Adipocyte (in vitro differentiated cells): Measurements from ENCODE around the gene TEAD4.

ENCODE experiments used
- DNase-seq: peaks from one replicate; pipeline ENCODE4 v3.0.0-alpha.2; 2015; ENCODE audit warnings: low read depth
- H3K27me3 ChIP-seq: replicated peaks from 2 replicates; pipeline ENCODE4 v1.7.0; 2013; ENCODE audit warnings: mild to moderate bottlenecking, low read length, moderate library complexity; ENCODE audit not compliant: control insufficient read depth, insufficient read depth
- H3K36me3 ChIP-seq: 2 replicates; pipeline ENCODE4 v1.7.0; 2013; ENCODE audit warnings: low read length, mild to moderate bottlenecking, moderate library complexity; ENCODE audit not compliant: control insufficient read depth, insufficient read depth, severe bottlenecking
- H3K4me1 ChIP-seq: 2 replicates; pipeline ENCODE4 v1.7.0; 2013; ENCODE audit warnings: mild to moderate bottlenecking, low read length, moderate library complexity; ENCODE audit not compliant: control insufficient read depth, insufficient read depth
- H3K4me3 ChIP-seq: 2 replicates; pipeline ENCODE4 v1.7.0; 2013; ENCODE audit warnings: mild to moderate bottlenecking, low read length, moderate library complexity
- H3K9ac ChIP-seq: 2 replicates; pipeline ENCODE4 v1.7.0; 2013; ENCODE audit warnings: mild to moderate bottlenecking, low read length, moderate library complexity
- H3K9me3 ChIP-seq: 2 replicates; pipeline ENCODE4 v1.7.0; 2013; ENCODE audit warnings: mild to moderate bottlenecking, low read length, moderate library complexity; ENCODE audit not compliant: control insufficient read depth

The TEAD4 gene

GRCh38 chr12:3043406-3043805 lies 84.2 kb downstream of the TEAD4 start:
- peaks cover 11% of the 10 kb centered on the region for H3K4me1 ChIP-seq
- H3K9ac ChIP-seq = no peak overlapping the region
- H3K4me3 ChIP-seq = no peak overlapping the region
- peaks cover 2% of the 10 kb centered on the region for H3K36me3 ChIP-seq
- no peak for DNase-seq
- no peaks in the 10 kb centered on the region for H3K27me3 ChIP-seq
- no peaks in the 10 kb centered on the region for H3K9me3 ChIP-seq

DNA sequence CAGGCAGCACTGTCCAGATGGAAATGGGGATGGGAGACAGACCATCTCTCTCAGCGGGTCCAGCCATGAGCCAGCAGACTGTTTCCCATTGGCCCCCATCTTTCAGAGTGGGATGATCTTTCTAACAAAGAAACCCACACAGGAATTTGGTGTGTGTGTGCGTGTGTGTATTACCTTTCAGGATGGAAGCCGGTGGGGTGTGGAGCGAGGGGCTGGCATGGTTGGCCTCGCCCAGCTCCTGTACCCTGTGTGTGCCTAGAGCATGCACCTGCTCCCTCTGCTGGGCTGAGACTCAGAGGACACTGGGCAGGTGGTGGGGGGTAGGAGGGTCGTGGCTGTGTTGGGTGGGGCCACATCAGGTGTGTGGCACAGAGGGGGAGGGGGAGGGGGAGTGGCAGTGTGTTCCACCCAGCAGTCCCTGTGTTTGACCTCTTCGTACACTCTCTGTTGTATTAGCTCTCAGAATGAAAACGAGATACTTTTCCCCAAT lies 85.0 kb downstream of the TEAD4 start:
- no peak for DNase-seq
- H3K4me1 ChIP-seq = peaks cover 11% of the 10 kb centered on the region
- H3K9ac ChIP-seq = no peak overlapping the region
- no peaks in the 10 kb centered on the region for H3K36me3 ChIP-seq
- H3K9me3 ChIP-seq = no peaks in the 10 kb centered on the region
- no peak overlapping the region for H3K4me3 ChIP-seq
- no peaks in the 10 kb centered on the region for H3K27me3 ChIP-seq

DNA sequence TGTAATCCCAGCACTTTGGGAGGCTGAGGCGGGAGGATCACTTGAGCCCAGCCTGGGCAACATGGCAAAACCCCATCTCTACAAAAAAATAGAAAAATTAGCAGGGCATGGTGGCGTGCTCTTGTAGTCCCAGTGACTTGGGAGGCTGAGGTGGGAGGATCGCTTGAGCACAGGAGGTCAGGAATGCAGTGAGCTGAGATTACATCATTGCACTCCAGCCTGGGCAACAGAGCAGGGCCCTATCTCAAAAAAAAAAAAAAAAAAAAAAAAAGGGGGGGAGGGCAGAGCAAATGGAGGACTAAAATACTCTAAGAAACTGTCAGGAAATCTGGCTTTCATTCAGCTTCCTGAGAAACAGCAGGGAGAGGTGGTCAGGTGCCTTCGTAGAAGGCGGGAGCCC lies 86.3 kb downstream of the TEAD4 start:
- Histone ChIP-seq H3K4me1 (peaks cover 11% of the 10 kb centered on the region), H3K4me3 (no peak overlapping the region), H3K9me3 (no peaks in the 10 kb centered on the region), H3K36me3 (no peaks in the 10 kb centered on the region), H3K27me3 (peaks cover 7% of the 10 kb centered on the region), H3K9ac (no peak overlapping the region)
- no peak for DNase-seq

DNA sequence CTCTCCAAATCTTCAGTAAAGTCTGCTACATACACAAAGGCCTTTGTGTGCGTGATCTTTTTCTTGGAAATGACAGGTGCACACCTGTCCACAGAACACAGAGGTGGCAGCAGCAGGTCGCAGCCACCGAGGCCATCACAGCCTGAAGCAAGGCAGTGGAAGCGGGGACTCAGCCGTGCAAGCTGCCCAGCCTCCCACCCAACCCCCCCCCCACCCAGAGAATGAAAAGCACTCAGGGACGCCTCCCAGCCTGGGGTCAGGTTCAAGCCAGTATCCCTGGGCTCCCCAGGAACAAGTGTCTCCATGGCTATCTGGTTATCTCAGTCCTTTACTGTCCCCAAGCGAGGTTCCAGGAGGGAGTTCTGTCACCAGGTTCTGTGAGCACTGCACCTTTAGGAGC lies 86.8 kb downstream of the TEAD4 start:
- DNase-seq = no peak

DNA sequence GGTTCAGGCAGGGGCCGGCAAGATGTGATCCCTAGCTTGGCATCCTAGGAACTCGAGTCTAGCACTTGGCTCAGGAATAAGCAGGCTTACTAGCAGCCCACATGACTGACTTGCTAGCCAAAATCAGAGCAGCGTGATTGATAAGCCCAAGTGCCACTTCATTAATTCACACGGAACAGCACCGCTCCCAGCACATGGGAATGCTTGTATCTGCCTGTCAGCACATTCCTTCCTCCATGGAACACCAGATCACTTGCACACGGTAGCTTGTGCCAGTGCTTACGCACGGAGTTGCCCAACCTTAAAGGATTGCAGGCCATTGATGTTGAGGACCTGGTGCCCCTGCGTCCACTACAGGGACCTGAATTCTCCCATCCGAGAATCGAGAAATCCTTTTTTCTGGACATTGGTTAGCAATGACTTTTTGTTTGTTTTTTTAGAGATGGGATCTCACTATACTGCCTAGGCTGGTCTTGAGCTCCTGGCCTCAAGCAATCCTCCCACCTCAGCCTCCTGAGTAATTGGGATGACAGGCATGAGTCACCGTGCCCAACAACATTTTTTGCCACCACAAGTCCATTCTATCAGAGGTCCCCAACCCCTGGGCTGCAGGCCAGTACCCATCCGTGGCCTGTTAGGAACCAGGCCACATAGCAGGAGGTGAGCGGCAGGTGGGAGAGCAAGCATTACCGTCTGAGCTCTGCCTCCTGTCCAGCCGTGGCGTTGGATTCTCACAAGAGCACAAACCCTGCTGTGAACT lies 87.4 kb downstream of the TEAD4 start:
- H3K4me3 ChIP-seq = no peak overlapping the region
- H3K36me3 ChIP-seq = no peaks in the 10 kb centered on the region
- no peak for DNase-seq
- no peak overlapping the region for H3K9ac ChIP-seq
- peaks cover 7% of the 10 kb centered on the region for H3K27me3 ChIP-seq
- peaks cover 11% of the 10 kb centered on the region for H3K4me1 ChIP-seq
- H3K9me3 ChIP-seq = no peaks in the 10 kb centered on the region

More for the DNA sequence above, 86.8 kb downstream of the TEAD4 start:
- H3K4me3 ChIP-seq = no peak overlapping the region
- no peaks in the 10 kb centered on the region for H3K9me3 ChIP-seq
- no peaks in the 10 kb centered on the region for H3K36me3 ChIP-seq
- H3K4me1 ChIP-seq = peaks cover 11% of the 10 kb centered on the region
- H3K27me3 ChIP-seq = peaks cover 7% of the 10 kb centered on the region
- no peak overlapping the region for H3K9ac ChIP-seq

DNA sequence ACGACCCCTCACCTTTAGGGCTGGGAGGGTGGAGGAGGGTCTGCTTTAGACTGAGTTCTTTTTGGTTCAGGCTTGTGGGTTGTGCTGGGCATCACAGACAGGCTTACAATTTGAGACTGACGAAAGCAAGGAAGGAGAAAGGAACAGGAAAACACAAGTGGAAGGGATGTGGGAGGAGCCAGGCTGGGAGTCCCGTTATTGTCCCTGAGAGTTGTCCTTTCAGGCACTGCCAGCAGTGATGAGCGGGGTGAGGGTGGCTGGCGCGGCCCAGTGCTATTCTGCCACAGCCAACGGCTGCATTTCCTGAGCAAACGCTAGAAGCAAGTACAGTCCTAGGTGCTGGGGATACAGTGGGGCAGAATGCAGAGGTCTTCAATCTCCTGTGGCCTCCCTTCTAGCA lies 88.8 kb downstream of the TEAD4 start:
- Histone ChIP-seq H3K9me3 (no peaks in the 10 kb centered on the region), H3K4me3 (no peak overlapping the region), H3K9ac (no peak overlapping the region), H3K27me3 (peaks cover 7% of the 10 kb centered on the region), H3K36me3 (no peaks in the 10 kb centered on the region), H3K4me1 (peaks cover 4% of the 10 kb centered on the region)
- no peak for DNase-seq

GRCh38 chr12:3048540-3048939 lies 89.3 kb downstream of the TEAD4 start:
- H3K27me3 ChIP-seq = peaks cover 7% of the 10 kb centered on the region
- peaks cover 4% of the 10 kb centered on the region for H3K4me1 ChIP-seq
- H3K9me3 ChIP-seq = no peaks in the 10 kb centered on the region
- H3K36me3 ChIP-seq = no peaks in the 10 kb centered on the region
- no peak overlapping the region for H3K9ac ChIP-seq
- DNase-seq = no peak
- H3K4me3 ChIP-seq = no peak overlapping the region

DNA sequence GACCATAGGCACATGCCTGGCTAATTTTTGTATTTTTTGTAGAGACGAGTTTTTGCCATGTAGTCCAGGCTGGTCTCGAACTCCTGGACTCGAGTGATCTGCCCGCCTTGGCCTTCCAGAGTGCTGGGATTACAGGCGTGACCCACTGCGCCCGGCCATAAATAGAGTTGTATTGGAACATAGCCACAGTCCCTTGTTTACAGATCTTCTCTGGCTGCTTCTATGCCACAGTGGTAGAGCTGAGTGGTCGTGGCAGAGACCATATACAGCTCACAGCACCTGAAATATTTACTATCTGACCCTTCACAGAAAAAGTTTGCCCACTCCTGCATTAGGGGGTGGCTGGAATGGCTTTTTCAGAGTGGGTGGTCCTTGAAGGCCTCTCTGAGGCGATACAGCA lies 90.0 kb downstream of the TEAD4 start:
- peaks cover 4% of the 10 kb centered on the region for H3K4me1 ChIP-seq
- no peaks in the 10 kb centered on the region for H3K9me3 ChIP-seq
- H3K4me3 ChIP-seq = no peak overlapping the region
- H3K9ac ChIP-seq = no peak overlapping the region
- peaks cover 7% of the 10 kb centered on the region for H3K27me3 ChIP-seq
- no peaks in the 10 kb centered on the region for H3K36me3 ChIP-seq
- DNase-seq = no peak

- Histone ChIP-seq H3K4me3 (no peak overlapping the region), H3K4me1 (peaks cover 4% of the 10 kb centered on the region), H3K36me3 (no peaks in the 10 kb centered on the region), H3K9ac (no peak overlapping the region), H3K9me3 (no peaks in the 10 kb centered on the region), H3K27me3 (peaks cover 7% of the 10 kb centered on the region)
- no peak for DNase-seq
These were observed 90.5 kb downstream of the TEAD4 start for GRCh38 chr12:3049611-3050249.

DNA sequence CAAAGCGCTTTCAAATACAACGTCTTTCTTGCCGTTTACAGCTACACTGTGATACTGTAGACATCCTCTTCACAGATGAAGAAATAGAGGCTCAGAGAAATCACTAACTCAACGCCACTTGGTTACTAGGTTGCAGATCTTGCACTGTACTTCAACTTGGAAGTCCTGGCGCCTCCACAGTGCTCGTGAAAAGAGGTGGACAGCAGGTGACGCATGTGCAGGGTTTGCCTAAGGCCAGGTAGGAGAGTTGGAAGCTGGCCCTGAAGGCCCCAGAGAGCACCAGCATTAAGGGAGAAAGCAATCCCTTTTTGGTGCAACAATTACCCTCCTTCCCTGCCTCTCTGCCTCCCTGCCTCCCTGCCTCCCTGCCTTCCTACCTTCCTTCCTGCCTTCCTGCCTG lies 95.2 kb downstream of the TEAD4 start:
- Histone ChIP-seq H3K9me3 (no peaks in the 10 kb centered on the region), H3K4me1 (peaks cover 11% of the 10 kb centered on the region), H3K9ac (no peak overlapping the region), H3K4me3 (no peak overlapping the region), H3K36me3 (no peaks in the 10 kb centered on the region), H3K27me3 (peaks cover 7% of the 10 kb centered on the region)
- no peak for DNase-seq

DNA sequence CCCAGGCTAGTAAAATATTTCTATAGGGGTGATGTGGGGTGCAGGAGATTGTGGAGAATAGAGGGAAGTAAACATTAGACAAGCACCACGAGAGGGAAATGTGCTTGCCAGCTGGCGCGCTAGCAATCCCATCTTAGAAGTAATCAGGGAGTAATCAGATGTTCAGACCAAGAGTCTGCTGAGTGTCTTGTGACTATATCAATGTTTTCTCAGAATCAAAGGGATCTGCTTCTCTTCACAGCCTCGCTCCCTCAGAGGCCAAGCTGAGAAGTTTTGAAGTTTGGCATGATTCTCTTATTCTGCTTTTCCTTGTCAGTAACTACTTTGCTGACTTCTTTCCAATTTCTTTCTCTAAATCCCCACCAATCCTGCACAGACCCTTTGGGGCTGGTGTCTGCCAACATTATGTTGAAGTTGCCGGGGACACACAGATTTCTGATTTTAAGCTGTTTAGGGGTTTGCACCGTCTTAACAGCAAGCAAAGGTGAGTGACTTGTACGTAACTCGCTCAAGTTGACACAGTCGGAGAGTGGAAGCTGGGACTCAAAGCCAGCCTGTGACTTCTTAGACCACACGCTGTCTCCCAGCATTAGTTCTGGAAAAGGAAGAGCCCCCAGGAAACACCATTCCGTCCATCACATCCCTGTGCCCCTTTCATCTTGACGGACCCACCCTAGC lies 96.0 kb downstream of the TEAD4 start:
- H3K4me1 ChIP-seq = peaks cover 11% of the 10 kb centered on the region
- peak overlapping the region; percentile 13 for H3K9ac ChIP-seq
- no peaks in the 10 kb centered on the region for H3K9me3 ChIP-seq
- no peak for DNase-seq
- no peaks in the 10 kb centered on the region for H3K27me3 ChIP-seq
- H3K36me3 ChIP-seq = no peaks in the 10 kb centered on the region
- H3K4me3 ChIP-seq = no peak overlapping the region
